HG02623 (cell line): ENCODE data around the gene LRRK2.
"Not testable (repeated sequence)": the region's sequence is repeated elsewhere in the genome, so short reads cannot be mapped to it uniquely, and the experiment has no call there.

ENCODE experiments used
- ATAC-seq: cut with Tn5 transposase; IDR thresholded peaks from one replicate; pipeline ENCODE4 v1.9.1; 2021; ENCODE audit warnings: moderate library complexity; ENCODE audit not compliant: unreplicated experiment

The LRRK2 gene

GRCh38 chr12:40211186-40211585 lies 13.6 kb upstream of the LRRK2 start:
- not testable (repeated sequence) for ATAC-seq

DNA sequence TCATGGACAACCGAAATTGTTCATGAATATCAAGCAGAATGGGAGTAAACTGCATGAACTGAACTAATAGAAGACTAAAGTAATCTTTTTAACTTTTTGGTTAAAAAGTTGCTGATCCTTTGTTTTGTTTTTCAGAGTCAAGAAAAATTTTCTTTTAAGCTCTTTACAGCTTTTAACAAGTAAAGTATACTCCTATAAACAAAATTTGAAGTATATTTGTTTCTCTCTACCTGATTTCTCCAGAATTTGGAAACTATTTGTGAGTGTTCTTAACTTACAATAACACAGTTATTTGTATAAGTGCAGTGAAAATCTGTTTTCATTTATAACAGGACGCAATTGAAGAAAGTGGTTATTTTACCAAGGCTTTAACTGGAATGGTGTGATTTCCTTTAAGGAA lies 12.2 kb upstream of the LRRK2 start:
- no peak for ATAC-seq

DNA sequence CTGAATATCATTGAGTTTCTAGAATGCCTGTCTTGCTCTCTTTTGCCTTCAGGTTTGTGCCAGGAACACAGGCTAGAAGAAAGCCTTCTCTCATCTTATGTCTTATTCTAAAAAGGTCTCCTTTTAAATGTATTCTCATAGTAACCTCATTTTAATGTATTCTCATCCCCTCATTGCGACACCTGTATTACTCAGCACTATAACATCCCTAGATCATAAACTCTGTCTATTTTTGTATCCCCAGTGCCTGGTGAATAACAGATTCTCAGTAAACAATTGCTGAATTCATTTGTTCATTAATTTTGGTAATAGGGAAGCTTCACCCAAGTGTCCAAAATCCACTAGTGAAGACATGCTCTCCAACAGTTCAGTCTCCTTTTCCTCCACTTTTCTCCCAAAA lies 8.8 kb upstream of the LRRK2 start:
- no peak for ATAC-seq

DNA sequence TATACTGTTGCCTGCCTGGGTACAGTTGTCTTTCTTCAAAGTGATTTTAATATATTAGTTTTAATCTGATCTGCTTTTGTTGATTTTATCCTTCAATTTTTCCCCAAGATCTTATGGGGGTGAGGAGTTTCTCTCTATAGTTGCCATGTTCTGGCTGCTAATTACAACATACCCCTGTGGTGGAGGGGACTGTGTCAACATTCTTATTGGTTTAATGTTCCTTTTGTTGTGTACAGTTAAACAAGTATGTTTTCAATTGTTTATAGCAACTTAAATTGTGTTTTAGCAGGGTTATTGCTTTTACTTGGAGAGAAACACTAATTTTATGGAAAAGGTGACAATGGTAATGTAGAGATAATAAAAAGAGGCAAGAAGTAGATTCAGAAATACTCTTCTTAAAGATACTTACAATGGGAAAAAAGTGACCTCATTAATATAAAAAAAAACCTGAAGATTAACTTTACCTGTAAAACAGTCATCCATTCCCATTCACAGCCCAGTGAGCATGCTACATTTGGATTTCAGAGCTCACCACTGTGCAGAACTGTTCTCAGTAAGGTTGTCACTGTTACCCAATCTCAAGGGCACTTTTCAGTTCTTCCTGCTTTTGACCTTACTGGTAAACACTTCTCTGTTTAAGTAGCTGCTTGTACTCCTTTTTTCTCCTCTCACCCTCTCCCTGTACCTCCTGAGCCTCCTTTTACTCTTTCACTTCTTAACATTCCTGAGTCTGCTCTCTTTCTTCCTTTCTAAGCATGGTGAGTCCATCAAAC lies 8.1 kb upstream of the LRRK2 start:
- ATAC-seq: no peak

- ATAC-seq: no peak
Measured at GRCh38 chr12:40219760-40220159, 5.0 kb upstream of the LRRK2 start.

DNA sequence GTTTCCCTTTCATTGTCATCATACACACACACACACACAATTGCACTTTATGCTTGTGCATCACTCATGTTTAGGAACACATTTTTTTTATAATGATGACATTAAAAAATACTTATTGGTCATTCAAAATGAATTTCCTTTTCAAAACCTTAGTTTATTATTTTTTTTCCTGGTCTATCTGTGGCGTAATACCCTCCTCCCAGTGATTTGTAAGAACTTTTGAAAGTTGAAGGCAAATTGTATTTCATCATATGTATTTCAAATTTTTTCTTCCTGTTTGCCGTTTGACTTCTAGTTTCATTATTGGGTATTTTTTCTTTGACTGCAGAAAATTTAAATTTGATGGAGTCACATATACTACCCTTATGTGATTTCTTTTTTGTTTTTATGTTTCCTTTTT lies 2.5 kb upstream of the LRRK2 start:
- ATAC-seq: no peak

DNA sequence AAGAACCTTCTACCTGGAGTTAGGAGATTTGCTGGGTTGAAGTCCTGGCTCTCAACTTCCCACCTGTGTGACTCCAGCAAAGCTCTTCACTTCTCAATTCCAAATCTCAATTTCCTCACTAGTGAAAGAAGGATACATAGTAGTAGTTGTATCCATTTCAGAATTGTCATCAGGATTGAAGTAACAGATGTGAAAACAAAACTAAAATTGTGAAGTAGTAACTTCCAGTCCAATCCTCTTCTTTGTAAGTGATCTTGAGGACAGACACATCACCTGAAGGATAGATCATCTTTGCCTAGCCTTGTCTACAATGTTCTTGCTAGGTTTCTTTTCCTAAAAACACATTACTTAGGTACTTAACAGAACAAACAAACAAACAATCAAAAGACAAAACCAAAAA lies 1.2 kb upstream of the LRRK2 start:
- no peak for ATAC-seq

- ATAC-seq: no peak
Measured at GRCh38 chr12:40225337-40225983, 663 bp downstream of the LRRK2 start.

DNA sequence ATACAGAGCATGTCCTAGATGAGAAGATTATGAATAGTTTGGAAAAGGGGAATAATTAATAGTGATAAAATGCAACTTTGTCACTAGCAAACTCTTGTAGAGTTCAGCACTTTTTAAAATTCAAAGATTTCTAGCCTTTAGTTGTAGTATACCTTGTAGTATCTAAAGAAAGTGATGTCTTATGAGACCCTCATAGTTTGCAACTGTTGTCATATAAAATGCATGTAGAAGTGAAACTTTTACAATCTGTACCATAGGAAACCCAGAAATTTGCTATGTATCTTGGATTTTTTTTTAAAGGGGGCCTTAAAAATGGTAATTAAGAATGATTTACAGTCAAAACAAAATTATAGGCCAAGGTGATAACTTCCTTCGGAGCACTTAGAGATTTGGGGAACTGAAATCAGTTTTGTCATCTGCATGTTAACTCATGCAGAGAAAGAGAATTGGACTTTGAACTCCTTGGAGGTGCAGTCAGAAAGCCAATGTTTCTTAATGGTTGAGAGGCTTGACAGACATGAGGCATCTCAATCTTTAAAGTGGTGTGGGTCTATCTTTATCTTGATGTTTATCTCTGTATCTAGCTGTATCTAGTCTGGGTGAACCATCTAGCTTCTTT lies 1.3 kb downstream of the LRRK2 start:
- peak; percentile 49 for ATAC-seq

DNA sequence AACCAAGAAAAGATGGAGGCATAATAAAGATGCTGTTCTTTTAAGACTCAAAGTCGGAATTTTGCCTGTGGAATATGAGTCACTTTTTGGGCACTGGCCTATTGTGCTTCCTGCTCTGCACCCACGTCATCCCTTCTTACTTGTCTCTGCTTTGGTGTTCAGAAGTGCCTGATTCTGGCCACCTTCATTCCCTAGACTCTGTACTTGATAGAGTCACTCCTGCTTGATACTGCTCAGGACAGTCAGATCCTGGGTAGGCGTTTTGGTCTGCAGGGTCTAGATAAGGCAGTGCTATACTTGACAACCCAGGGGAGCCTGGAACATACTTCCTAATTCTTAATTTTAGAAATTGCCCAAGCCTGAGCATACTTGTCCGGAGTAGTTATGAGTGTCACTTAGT lies 1.9 kb downstream of the LRRK2 start:
- ATAC-seq: no peak

DNA sequence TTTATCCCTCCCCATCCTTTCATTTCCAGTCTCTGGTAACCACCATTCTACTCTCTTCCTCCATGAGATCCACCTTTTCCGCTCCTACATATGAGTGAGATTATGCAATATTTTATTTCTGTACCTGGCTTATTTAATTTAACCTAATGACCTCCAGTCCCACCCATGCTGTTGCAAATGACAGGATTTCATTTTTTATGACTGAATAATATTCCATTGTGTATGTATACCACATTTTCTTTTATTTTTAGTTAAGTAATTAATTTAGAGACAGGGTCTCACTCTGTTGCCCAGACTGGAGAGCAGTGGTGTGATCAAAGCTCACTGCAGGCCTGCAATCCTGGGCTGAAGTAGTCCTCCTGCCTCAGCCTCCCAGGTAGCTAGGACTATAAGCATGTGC lies 2.6 kb downstream of the LRRK2 start:
- ATAC-seq: no peak

- no peak for ATAC-seq
Measured at GRCh38 chr12:40228727-40229126, 3.9 kb downstream of the LRRK2 start.

- no peak for ATAC-seq
Measured at GRCh38 chr12:40229690-40230651, 5.2 kb downstream of the LRRK2 start.

DNA sequence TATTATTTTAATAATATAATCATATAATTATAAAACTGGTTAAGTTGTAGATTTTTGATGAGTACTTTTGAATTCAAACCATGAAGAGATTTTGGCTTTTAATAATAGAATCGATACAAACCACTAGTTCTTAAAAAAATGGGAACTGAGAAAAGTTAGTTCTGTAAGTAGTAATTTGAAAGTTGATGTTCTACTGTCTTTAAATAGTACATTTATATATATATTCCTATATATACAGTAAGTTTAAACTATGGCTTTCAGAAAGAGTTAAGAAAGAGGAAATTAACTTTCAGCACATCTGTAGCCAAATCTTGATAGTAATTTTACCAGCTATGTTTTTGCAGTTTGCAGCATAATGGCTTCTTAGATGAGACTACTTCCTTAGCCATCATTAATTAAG lies 7.8 kb downstream of the LRRK2 start:
- ATAC-seq: peak; percentile 46

DNA sequence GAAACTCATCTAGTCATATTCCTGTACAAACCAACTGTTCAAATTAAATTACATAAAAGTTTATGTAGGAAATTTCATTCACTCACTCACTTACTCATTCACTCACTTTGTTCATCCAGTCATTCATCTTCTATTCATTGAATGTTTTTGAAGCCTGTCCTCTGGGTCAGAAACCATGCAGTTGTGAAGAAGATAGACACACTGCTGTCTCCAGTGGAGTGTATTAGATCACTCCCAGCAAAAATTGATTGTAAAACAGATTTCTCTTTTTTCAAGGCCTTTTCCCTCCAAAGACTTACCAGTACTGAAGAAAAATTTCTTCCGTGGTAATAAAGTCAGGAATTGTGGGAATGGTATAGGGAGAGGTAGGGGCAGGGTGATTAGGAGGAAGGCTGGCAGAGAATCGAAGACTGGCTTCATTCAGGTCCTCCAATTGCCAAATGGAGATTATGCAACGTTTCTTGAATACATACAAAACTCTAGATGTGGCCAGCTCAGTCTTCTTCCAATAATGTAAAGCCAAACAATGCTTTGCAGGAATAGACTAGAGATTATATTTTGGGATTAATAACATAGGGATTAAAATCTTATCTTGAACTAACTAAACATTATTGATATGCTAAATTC lies 9.1 kb downstream of the LRRK2 start:
- no peak for ATAC-seq

- ATAC-seq: no peak
Measured at GRCh38 chr12:40236357-40236850, 11.6 kb downstream of the LRRK2 start.

- ATAC-seq: no peak
Measured at GRCh38 chr12:40238266-40238902, 13.6 kb downstream of the LRRK2 start.

GRCh38 chr12:40238979-40239378 lies 14.2 kb downstream of the LRRK2 start:
- no peak for ATAC-seq

DNA sequence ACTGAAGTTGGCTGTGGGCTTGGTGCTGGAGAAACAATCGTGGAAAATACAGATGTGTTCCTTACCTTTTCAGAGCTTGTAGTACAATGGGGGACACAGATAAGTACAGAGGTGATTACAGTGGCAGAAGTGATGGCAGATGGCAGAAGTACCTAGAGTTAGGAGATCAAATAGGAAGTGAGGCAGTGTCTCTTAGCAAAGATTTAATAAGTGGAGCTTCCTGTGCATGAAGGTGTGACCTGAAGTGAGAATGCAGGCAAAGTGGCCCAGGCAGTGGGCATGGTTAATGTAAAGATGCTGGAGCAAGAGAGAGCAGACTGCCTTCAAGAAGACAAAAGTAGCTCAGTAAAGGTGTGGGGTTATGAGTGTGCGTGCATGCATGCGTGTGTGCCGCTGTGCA lies 16.0 kb downstream of the LRRK2 start:
- no peak for ATAC-seq

GRCh38 chr12:40241741-40242140 lies 16.9 kb downstream of the LRRK2 start:
- ATAC-seq: no peak
